HepG2 (cell line): ENCODE results near the gene CIROP.

Source experiments
- CEBPB ChIP-seq: IDR thresholded peaks from 2 replicates; pipeline ENCODE4 v1.6.1; 2011; ENCODE audit warnings: low read depth, low read length, improper control_type of control experiment, borderline replicate concordance
- DR1 ChIP-seq: sonication (generic); formaldehyde crosslinking; IDR thresholded peaks from 2 replicates; pipeline ENCODE4 v1.8.0; 2021; ENCODE audit warnings: mild to moderate bottlenecking, missing genetic modification reagents, inconsistent platforms
- HMGA1 ChIP-seq: sonication (generic); formaldehyde crosslinking; conservative IDR thresholded peaks from 2 replicates; pipeline ENCODE4 v1.4.0; 2020; ENCODE audit warnings: missing genetic modification reagents
- MXI1 ChIP-seq: IDR thresholded peaks from 3 replicates; pipeline ENCODE4 v1.6.1; 2012; ENCODE audit warnings: low read depth, low read length, inconsistent platforms, borderline replicate concordance
- POLR2A ChIP-seq, 2 experiments: IDR thresholded peaks; 2 replicates each; pipeline ENCODE4 v1.6.1; 2011; ENCODE audit warnings: low read depth in 2 of 2, low read length in 2 of 2, mild to moderate bottlenecking in 1 of 2, moderate library complexity in 1 of 2; ENCODE audit not compliant: insufficient read depth in 1 of 2
- RBM22 ChIP-seq: fragments of 200-400 bp; formaldehyde crosslinking; optimal IDR thresholded peaks from 2 replicates; pipeline ENCODE3; 2017; ENCODE audit warnings: mild to moderate bottlenecking, low read length, moderate library complexity
- SOX6 ChIP-seq, 2 experiments: fragments of 450-650 bp in 1 of 2; sonication (generic) in 1 of 2; formaldehyde crosslinking in 1 of 2; IDR thresholded peaks; 2 replicates each; pipeline versions ENCODE4 v1.4.0 to v1.6.1; 2017 to 2020; ENCODE audit warnings: antibody characterized with exemption in 1 of 2, mild to moderate bottlenecking in 1 of 2, missing genetic modification reagents in 1 of 2
- ZFP82 ChIP-seq: sonication (generic); formaldehyde crosslinking; IDR thresholded peaks from 2 replicates; pipeline ENCODE4 v1.5.1; 2020; ENCODE audit warnings: mild to moderate bottlenecking, missing genetic modification reagents, borderline replicate concordance
- TF ChIP-seq, protein P1 (sequence below): IDR thresholded peaks from 2 replicates; pipeline ENCODE4 v1.6.1; 2012; ENCODE audit warnings: inconsistent platforms
- TF ChIP-seq, protein P2 (sequence below): sonication (generic); formaldehyde crosslinking; IDR thresholded peaks from 2 replicates; pipeline ENCODE4 v1.4.0; 2020; ENCODE audit warnings: mild to moderate bottlenecking, missing genetic modification reagents
- TF ChIP-seq, protein P3 (sequence below): sonication (generic); formaldehyde crosslinking; IDR thresholded peaks from 2 replicates; pipeline ENCODE4 v1.5.0; 2020; ENCODE audit warnings: mild to moderate bottlenecking, missing genetic modification reagents, moderate library complexity
- TF ChIP-seq, protein P4 (sequence below): sonication (generic); formaldehyde crosslinking; IDR thresholded peaks from 2 replicates; pipeline ENCODE4 v1.4.0; 2020; ENCODE audit warnings: missing genetic modification reagents
- TF ChIP-seq, protein P5 (sequence below): sonication (generic); formaldehyde crosslinking; IDR thresholded peaks from 2 replicates; pipeline ENCODE4 v1.5.0; 2020; ENCODE audit warnings: mild to moderate bottlenecking, missing genetic modification reagents

DNA sequence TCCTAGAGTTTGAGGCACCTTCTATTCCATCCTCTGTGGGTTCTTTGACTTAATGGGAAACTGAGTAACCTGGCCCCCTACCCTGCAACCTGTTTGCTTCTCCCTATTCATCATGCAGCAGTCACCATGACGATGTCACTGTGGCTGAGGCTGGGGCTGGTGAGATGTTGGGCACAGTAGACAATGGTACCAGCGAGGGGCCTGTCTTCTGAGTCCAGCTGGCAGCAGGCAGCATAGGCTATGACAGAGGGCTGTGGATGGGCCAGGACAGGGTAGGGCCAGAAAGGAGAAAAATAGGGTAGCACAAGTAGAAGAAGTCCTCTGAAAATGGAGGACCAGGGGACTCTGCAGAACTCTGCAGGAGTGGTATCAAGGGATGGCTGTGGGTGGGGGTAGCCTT, 2.0 kb downstream of the CIROP start:
- TF ChIP-seq, protein P1, sequence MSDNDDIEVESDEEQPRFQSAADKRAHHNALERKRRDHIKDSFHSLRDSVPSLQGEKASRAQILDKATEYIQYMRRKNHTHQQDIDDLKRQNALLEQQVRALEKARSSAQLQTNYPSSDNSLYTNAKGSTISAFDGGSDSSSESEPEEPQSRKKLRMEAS = no peak
- TF ChIP-seq, protein P2, sequence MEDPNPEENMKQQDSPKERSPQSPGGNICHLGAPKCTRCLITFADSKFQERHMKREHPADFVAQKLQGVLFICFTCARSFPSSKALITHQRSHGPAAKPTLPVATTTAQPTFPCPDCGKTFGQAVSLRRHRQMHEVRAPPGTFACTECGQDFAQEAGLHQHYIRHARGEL (CRISPR knock-in tag) = no peak
- no peak for TF ChIP-seq HMGA1 (CRISPR knock-in tag)
- TF ChIP-seq, protein P3, sequence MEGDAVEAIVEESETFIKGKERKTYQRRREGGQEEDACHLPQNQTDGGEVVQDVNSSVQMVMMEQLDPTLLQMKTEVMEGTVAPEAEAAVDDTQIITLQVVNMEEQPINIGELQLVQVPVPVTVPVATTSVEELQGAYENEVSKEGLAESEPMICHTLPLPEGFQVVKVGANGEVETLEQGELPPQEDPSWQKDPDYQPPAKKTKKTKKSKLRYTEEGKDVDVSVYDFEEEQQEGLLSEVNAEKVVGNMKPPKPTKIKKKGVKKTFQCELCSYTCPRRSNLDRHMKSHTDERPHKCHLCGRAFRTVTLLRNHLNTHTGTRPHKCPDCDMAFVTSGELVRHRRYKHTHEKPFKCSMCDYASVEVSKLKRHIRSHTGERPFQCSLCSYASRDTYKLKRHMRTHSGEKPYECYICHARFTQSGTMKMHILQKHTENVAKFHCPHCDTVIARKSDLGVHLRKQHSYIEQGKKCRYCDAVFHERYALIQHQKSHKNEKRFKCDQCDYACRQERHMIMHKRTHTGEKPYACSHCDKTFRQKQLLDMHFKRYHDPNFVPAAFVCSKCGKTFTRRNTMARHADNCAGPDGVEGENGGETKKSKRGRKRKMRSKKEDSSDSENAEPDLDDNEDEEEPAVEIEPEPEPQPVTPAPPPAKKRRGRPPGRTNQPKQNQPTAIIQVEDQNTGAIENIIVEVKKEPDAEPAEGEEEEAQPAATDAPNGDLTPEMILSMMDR (CRISPR knock-in tag) = no peak
- TF ChIP-seq, protein P4, sequence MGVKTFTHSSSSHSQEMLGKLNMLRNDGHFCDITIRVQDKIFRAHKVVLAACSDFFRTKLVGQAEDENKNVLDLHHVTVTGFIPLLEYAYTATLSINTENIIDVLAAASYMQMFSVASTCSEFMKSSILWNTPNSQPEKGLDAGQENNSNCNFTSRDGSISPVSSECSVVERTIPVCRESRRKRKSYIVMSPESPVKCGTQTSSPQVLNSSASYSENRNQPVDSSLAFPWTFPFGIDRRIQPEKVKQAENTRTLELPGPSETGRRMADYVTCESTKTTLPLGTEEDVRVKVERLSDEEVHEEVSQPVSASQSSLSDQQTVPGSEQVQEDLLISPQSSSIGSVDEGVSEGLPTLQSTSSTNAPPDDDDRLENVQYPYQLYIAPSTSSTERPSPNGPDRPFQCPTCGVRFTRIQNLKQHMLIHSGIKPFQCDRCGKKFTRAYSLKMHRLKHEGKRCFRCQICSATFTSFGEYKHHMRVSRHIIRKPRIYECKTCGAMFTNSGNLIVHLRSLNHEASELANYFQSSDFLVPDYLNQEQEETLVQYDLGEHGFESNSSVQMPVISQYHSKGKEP (CRISPR knock-in tag) = no peak
- no peak for TF ChIP-seq SOX6 (IDR thresholded peaks at IDR 0.05)
- TF ChIP-seq SOX6 (CRISPR knock-in tag; IDR thresholded peaks at IDR 0.05) = no peak
- no peak for TF ChIP-seq CEBPB
- no peak for TF ChIP-seq ZFP82 (CRISPR knock-in tag)
- TF ChIP-seq MXI1 = no peak
- no peak for TF ChIP-seq DR1 (CRISPR knock-in tag)
- no peak for TF ChIP-seq POLR2A (IDR thresholded peaks at IDR 0.05; ENCODE audit: insufficient read depth in 1 of 2, low read depth in 2 of 2, low read length in 2 of 2)
- TF ChIP-seq, protein P5, sequence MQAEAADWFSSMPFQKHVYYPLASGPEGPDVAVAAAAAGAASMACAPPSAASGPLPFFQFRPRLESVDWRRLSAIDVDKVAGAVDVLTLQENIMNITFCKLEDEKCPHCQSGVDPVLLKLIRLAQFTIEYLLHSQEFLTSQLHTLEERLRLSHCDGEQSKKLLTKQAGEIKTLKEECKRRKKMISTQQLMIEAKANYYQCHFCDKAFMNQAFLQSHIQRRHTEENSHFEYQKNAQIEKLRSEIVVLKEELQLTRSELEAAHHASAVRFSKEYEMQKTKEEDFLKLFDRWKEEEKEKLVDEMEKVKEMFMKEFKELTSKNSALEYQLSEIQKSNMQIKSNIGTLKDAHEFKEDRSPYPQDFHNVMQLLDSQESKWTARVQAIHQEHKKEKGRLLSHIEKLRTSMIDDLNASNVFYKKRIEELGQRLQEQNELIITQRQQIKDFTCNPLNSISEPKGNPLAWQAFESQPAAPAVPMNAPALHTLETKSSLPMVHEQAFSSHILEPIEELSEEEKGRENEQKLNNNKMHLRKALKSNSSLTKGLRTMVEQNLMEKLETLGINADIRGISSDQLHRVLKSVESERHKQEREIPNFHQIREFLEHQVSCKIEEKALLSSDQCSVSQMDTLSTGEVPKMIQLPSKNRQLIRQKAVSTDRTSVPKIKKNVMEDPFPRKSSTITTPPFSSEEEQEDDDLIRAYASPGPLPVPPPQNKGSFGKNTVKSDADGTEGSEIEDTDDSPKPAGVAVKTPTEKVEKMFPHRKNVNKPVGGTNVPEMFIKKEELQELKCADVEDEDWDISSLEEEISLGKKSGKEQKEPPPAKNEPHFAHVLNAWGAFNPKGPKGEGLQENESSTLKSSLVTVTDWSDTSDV = no peak
- no peak for TF ChIP-seq RBM22
